OCI-M2 (cell line): ENCODE data around the gene EYA2.
"Not testable (repeated sequence)": the region's sequence is repeated elsewhere in the genome, so short reads cannot be mapped to it uniquely, and the experiment has no call there.

ENCODE experiments used
- DNase-seq: peaks from one replicate; lab custom pipeline; 2025; ENCODE audit not compliant: unreplicated experiment; lab: John Stamatoyannopoulos, UW

The EYA2 gene

DNA sequence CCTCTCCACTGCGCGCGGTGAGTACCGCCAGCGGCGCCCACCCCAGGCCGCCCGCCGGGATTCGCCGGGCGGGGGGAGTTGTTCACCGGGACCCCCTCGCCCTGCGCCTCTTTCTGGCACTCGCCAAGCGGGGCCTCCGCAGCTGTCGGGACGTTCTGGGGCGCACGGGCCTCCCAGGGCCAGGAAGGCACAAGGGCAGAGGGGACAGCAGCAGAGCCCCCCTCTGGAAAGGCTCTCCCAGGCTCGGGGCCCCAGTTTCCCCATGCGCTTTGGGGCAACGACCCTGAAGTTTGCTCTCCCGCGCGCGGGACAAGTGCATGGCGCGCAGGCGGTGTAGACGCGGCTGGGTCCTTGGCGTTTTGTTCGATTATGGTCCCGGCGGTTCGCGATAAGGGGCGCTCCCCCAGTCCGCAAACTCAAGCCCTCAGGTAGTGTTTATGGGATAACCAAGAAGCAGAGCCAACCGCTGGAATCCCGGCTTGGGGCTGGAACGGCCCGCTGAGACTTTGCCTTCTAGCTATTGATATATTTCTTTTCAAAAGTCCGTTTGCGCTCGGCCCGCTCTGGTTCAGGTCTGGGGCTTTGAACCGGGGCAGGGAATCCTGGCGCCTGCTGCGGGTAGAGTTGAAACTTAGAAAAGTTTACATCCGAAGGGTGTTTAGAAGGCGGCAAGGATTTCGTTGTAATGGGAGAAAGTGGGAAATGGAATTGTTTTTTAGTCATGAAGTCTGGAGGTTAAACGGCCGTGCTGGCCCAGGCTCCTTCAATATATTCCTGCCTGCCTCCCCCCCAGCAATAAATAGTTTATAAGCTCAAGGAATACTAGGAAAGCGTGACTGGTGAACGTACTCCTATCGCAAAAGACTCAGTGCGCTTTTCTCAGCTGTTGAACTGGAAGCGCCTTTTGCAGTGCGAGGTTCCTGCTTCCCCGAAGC is 595 bp downstream of the EYA2 start:
- DNase-seq, result no peak

GRCh38 chr20:46895906-46896242 is 1.2 kb downstream of the EYA2 start:
- no peak for DNase-seq

DNA sequence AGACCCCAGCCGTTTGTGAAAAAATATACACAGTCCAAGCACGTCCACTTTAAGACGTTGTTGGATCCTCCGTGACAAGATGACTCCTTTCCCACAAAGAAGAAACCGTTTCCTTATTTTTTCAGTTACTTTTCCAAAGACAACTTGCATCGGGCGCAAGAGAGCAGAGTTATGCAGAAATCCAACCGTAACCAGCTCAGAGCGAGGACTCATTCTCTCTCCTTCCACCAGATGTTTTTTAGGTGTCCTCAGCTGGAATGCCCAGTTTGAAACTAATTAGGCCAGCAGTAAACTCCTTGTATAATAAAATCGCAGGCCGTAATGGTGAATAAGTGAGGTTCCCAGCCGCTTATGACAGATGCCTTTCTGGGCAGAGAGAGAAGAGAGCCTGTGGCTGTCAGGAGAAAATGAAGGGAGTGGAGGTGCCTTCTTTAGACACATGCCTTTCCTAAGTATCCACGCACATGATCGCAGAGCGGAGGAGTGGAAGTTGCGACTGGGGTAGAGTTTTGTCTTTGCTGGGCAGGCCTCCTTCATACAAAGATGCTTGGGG is 2.8 kb downstream of the EYA2 start:
- no peak for DNase-seq

DNA sequence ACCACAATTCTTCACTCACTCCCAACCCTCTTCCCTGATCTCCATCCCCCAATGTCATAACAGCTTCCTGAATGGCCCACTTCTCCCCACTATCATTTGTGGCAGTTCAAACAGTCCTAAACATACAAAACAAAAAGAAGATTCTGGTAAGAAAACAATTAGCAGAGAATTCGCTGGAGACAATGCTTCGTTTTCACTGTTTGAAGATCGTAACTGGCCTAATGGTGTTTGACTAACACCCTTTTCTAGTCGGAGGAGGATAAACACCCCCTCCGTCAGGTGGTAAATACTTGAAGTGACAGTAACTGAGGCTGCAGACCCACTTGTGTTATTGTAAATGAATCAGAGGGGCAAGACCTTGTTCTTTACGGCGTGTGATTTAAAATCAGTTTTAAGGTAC is 3.8 kb downstream of the EYA2 start:
- no peak for DNase-seq

DNA sequence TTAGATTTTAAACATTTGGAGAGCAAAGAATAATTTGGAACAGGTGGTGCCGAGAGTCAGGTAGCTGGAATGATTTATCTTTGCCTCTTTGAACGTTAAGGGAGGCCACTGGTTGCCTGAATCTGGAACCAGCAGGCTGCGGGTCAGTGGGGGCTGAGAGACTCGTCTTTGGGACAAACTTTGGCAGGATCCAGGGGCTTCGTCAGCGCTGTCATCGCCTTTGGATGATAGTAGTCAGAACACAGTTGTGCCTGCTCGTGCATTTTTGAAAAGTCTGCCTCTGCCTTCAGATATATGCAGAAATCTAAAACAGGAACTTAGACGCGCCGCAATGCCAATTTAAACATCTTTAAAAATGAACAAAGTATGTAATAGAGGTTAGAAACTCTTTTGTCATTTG is 5.0 kb downstream of the EYA2 start:
- no peak for DNase-seq

DNA sequence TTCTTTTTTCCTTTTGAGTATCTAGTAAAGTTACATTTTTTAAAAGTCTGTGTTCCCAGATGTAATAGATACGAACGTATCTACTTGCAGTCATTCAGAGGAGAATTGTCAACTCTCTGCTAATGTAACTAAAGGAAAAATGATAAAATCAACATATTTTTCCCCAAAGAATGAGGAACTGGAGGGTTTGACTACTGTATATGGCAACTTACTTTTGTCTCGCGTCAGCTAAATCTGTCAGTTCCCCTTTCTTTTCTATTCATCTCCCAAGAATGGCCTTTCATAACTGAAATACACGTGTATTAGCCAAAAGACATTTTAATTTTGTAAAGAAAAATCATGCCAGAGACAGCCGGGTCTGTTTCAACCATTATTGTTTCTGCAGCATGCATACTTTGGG is 5.4 kb downstream of the EYA2 start:
- no peak for DNase-seq

DNA sequence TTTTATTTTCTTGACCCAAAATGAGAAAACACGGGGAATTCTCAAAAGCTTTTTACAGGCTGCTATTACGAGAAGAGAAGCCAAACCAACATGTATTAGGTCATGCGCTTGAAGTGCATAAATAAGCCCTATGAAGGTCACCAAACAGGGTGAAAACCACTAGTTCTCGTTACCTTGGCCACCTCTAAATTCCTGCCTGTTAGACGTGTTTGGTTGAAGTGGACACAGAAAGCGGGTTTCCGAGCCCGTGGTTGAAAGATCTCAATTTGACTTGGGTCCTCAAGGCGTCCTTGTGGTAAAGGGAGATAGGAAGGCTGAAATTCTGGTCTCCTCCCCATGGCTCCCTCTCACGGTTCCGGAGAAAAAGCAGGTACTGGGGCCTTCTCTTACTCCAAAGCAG is 6.2 kb downstream of the EYA2 start:
- DNase-seq, result no peak

DNA sequence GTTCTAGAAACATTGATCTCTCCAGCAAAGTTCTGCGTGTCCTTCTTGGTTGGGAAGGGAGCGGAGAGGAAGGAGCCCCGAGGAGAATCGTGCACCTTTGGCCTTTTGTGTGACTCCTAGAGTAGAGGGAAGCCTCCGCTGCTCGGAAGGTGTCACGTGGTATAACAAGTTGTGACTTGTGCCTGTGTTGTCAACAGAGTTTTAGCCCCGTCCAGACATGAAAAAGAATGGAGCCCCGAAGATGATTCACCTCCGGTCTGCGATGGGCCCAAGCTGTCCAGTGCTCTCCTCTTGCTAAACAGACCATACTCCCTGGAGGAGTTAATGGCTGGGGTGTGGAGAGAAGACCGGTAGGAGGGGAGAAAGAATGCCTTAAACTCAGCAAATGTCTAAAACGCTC is 7.0 kb downstream of the EYA2 start:
- no peak for DNase-seq

DNA sequence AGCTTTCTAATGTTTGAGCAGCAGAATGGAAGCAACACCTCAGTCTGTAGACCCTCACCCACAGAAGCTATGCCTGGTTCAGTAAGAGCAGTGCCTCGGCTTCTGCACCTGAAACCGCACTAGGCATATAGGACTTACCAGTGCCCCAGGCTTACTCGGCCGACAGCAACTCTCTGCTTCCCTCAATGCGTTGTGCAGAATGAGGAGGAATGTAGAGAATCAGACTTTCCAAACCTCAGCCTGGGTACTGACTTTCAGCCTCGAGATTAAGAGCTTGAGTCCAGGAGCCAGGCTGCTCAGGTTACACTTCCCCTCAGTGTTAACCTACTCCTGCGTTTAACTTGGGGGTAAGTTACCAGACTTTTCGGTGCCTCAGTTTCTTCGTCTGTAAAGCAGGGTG is 8.6 kb downstream of the EYA2 start:
- no peak for DNase-seq

GRCh38 chr20:46903937-46904336 is 9.3 kb downstream of the EYA2 start:
- no peak for DNase-seq

GRCh38 chr20:46905364-46906125 is 10.9 kb downstream of the EYA2 start:
- DNase-seq, result no peak

- no peak for DNase-seq
These were observed 18.8 kb downstream of the EYA2 start for GRCh38 chr20:46913329-46914044.

DNA sequence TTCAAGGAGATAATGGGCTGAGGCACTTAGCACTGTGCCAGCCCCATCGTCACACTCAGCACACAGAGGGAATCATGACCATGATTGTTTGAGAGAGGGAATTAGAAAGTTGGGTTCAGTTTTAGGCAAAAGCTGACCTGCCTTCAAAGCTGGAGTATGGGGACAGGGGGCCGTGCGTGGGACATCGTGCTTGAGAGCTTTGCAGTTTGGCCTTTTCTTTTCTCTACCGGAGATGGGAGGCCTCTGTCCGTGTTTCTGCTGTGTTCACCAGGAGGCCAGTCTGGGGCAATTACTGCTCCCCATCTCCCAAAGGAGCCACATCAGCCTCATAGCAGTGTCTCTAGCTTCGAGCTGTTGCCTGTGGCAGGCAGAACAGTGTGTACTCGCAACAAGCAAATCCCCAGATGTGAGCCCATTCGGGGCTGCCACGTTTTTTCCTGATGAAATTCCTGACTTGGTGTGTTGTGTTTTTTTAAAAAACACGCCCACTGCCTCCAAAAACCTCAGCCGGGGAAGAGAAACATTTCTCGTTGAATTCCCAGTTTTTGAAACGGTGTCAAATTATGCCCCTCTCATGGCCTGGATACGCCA is 20.2 kb downstream of the EYA2 start:
- DNase-seq, result no peak

DNA sequence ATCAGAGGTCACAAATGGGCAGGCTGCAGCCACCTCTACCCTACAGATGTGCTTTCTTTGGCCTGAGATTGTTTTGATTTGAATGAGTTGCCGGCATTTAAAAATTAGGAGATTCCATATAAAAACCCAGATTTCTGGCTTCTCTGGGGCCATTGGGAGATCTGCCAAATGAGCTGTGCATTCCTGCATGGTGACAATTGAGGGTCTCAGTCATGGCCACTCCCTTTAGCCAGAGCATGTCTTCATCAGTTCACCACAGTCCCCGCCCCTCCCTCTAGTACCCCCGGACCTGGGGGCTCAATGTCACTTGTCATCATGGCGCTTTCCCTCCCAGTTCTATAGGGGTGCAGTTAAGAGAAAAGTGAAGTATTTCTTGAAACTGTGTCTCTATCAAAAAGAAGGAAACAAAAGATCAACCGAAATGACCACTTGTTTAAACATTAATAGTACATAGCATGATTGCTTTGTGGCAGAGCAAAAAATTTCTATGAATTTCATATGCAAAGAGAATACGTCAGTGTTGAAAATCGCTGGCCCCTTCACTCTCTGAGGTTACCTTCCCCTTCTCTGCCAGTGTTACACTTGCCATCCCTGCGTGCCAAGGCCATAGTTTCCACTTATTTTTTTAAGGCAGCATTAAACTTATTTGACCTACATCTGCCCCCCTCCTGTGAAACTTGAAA is 21.1 kb downstream of the EYA2 start:
- no peak for DNase-seq

GRCh38 chr20:46916258-46916603 is 21.6 kb downstream of the EYA2 start:
- DNase-seq, result no peak

- no peak for DNase-seq
These were observed 22.5 kb downstream of the EYA2 start for GRCh38 chr20:46917155-46917554.

DNA sequence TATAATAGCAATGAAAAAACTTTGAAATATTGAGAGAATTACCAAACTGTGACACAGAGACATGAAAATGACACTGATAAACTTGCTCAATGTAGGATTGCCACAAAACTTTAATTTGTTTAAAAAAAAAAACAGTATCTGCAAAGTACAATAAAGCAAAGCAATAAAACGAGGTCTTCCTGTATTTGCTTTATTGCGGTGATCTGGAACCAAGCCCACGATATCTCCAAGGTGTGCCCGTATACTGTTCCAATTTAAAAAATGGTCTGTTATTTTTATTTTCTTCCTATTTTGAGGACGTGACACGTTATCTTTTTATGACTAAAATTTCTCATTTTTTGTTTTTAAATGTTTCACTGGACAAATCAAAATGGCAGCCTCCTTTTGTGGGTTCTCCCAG is 25.5 kb downstream of the EYA2 start:
- DNase-seq, result no peak

DNA sequence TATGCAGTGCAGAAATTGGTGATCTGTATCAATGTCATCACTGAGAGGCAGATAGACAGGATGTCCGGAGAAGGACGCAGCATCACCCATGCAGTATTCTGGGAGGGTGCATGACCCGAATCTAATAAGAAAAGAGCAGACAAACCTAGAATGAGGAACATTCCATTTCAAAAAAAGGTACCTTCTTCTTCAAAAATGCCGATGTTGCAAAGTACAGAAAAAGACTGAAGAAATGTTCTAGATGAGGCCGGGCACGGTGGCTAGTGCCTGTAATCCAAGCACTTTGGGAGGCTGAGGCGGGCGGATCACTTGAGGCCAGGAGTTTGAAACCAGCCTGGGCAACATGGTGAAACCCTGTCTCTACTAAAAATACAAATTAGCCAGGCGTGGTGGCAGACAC is 28.2 kb downstream of the EYA2 start:
- DNase-seq, result not testable (repeated sequence)

- no peak for DNase-seq
These were observed 28.9 kb downstream of the EYA2 start for GRCh38 chr20:46923550-46923949.

DNA sequence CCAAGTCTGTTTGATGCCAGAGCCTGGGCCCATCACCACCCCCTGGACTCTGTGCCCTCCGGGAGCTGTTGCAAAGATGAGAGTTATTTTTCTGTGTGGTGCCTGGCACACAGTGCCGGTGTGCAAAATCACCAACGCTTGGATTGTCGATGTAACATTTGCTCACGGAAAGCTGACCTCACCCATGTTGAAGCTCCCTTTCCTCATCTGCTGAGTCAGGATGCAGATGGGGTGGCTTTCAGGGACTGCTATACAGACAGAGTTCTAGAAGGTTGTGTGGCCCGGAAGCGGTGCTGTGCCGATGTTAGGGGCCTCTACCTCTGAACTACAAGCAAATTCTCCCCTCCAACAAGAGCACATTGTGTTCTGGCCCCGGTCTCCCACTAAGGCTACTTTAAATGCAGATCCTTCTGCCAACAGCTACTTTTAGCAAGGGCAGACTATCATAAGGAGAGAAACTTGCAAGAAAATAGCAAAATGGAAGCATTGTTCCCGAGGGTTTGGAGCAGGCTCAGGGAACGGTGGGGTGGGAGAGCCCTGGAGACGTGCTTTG is 34.0 kb downstream of the EYA2 start:
- no peak for DNase-seq
